Eye (tissue), 1 donor: ENCODE measurements around the gene ZMYND11.
A peak's percentile ranks its signal among the peaks of the same experiment; 100 is the strongest.

Experiments
- DNase-seq: peaks from one replicate; pipeline ENCODE4 v3.0.0-alpha.2; 2015

The ZMYND11 gene

DNA sequence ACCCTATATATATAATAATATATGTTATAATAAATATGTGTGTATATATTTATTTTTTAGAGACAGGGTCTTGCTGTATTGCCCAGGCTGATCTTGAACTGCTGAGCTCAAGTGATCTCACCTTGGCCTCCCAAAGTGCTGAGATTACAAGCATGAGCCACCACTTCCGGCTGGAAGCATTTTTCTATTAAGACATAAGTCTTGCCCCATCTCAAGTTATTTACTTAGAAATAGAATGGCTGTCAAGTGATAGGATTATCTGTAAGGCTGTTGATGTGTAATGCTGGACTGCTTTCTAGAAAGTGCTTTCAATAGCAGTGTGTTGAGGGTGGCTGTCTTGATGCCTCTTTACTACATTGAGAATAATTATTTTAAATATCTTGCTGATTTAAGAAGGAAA, 65.2 kb downstream of the ZMYND11 start:
- no peak for DNase-seq

DNA sequence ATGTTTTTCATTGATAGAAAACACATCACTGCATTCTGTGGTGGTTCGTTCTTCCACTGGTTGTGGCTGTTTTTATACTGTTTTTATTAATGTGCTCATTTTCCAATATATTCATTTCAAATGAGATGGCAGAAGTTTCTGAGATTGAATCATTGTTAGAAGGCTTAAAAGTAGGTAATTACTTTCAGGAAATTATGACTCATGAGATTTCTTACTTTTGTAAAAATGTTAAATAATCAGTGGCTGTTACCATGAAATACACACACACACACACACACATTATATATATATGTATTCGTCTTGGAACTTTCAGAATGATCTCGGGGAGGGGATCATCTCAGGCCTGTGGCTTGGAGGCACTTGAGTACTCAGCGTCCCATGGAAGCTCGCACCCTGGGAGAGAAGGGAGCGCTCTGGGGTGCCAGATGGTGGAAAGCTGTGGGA, 66.1 kb downstream of the ZMYND11 start:
- no peak for DNase-seq

DNA sequence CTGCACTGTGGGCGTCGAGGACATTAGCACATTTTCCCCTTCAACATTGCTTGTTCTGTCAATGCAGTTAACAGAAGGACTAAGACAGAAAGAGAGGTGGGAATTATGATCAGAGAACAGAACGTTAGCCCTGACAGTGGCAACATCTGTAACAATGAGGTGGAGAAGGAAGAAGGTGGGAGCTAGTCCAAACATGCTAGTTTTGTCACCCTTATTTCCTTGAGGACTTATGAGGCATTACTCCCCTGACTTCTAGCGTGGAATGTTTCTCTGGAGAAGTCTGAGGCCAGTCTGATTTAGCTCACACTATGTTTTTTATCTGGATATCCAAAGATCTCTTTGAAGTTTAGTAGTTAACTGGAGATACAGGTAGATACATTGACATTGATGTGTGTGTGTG, 73.4 kb downstream of the ZMYND11 start:
- DNase-seq, result no peak

DNA sequence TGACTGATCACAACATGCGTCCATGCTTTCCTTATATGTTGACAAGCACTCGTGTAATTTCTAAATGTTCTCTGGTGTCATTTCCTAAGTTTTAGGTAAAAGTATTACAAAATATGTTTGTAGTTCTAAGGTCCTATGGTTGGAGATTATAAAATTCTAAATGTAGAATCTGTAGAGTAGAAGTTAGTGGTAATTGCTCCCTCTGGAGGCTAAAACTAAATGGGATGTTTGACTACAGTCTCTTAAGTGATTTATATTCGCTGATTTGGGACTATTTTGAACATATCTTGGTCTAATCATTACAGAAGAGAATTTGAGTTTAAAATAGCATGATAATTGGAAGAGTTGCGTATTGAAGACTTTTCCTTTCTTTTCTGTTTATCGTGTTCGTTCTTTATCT, 74.1 kb downstream of the ZMYND11 start:
- DNase-seq, result no peak

DNA sequence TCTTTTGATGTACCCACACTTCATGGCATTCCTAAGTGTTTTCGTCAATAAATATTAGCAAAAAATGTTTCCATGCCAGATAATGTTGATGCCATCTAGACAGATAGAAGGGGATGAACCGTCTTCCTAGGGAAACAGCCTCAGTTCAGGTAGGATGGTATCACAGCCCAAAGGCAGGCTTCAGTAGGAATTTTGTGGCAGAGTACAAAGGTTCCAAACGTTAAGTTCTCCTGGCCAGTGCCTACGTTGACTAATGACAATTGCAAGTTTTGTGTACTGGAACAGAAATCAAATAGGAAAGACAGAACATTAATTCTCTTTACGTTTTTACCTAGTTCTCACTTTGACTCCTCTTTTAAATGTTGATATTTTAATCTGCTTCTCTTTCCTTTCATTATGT, 75.0 kb downstream of the ZMYND11 start:
- no peak for DNase-seq

DNA sequence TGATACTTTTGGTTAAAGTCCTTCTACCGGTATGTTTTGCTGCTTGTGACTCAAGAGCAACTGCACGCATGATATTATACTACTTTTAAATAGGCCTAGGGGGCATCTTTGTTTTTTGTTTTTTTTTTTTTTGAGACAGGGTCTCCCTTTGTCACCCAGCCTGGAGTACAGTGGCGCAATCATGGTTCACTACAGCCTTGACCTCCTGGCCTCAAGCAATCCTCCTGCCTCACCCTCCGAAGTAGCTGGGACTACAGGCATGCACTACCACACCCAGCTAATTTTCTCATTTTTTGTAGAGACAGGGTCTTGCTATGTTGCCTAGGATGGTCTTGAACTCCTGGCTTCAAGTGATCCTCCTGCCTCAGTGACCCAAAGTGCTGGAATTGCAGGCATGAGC, 80.2 kb downstream of the ZMYND11 start:
- DNase-seq, result no peak

DNA sequence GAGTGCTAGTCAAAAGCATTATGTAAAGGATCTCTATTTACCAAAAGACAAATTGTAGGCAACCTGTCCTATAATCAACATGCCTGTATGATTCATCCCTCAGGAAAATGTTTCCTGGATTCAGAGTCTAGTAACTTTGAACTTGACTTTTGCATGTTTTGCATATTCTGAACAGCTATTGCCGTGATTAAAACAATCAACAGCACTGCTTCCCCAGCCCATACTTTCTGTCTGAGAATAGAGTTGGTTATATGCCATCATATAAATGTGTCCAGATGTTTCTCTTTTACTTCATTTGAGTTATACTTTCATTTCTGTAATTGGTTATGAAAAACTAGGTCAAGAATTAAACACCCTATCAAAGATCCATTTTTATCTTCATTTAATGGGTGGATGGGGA, 83.5 kb downstream of the ZMYND11 start:
- DNase-seq, result no peak

DNA sequence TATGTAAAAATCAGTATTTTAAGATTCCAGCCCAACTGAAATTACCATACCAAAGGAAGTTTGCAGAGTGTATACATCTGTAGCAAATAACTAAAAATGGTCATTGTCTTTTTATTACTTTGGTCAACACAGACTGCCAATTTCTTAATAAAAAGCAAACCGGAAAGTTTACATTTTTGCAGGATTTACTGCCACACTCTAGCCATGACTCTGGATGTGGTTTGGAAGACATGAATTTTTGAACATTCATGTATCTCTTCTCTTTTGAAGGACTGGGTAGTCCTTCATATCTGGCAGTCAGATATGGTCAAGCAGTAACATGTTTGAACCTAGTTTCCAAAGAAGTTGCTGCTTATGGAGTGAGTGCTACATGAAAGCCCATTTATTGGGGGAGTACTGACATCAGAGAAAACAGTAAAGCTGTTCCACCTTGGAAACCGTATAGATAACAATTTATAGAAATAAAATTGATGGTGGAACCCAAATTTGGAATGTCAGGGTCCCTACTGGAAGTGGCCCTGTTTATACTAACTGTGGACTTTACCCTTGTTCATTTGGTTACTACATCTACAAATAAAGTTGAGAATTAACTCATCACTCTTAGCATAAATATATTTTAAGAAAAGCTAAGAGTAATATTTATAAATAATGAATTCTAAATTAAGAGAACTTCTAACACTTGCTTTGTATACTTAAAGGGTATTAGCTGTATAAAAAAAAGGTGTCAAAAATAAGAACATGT, 84.6 kb downstream of the ZMYND11 start:
- DNase-seq, result no peak

DNA sequence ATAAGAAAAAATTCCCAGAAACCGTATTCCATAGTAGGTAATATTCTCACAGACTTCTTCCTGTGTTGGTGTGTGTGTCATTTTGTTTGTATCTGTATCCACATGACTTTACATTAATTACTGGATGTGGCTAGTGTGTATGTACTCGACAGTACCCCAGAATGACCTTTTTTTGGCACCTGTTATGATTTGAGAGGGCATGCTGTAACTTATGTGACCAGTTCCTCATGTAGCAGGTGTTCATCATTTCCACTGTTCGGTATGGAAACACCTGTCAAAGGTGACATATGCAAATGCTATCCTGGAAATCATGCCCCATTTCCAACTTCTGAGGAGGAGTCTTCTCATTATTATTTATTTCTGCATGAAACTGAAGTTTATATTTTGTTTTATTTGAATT, 89.3 kb downstream of the ZMYND11 start:
- DNase-seq, result no peak

DNA sequence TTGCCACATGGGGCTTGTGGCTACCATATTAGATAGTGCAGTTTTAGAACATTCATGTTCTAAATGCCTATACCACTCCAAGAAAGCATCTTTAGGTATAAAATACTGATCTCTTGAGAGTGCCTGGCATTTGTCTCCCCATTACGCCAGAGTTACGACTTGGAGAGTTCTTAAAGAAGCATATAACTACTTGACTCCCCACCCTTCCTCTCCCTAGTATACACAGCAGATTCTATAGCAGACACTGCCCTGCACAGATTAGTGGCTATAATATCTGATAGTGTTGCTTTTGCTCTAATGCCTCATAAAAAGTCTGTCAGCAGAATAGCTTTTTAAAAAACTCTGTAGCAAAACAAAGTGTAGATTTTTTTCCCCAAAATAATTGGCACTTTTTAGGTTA, 90.8 kb downstream of the ZMYND11 start:
- DNase-seq, result no peak

DNA sequence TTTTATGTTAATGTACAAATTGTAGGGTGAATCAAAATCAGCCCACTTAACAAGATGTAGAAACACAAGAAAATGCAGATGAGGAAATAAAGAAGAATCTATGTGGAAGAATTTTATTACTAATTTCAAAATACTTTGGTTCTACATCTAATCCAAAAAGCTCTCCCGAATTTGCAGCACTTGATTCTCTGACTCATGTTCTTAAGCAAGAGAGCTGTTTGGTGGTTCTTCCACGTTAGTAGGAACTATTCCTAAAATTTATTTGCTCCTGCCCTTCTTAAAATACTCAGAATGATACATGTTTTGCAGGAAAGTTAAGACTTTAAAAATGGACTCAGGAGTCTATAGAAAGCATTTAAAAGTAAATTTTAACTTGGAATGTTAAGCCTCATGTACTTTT, 91.8 kb downstream of the ZMYND11 start:
- no peak for DNase-seq

DNA sequence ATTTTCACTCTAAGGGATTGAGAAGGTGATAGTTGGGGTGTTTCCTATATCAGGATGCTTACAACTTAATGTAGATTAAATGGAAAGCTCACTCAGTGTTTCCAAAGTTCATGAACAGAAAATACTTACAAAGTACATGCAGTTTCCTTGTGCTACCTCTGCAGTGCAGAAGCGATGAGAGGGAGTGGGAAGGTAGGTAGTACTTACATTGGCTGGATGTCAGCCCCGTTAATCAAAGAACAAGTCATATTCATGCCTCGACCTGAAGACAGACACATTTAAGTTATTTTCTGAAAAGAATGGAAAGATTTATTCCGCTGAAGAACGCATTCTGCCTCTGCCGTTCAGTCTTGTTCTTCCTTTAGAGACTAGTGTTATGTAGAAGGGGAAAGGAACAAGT, 93.1 kb downstream of the ZMYND11 start:
- DNase-seq, result no peak

DNA sequence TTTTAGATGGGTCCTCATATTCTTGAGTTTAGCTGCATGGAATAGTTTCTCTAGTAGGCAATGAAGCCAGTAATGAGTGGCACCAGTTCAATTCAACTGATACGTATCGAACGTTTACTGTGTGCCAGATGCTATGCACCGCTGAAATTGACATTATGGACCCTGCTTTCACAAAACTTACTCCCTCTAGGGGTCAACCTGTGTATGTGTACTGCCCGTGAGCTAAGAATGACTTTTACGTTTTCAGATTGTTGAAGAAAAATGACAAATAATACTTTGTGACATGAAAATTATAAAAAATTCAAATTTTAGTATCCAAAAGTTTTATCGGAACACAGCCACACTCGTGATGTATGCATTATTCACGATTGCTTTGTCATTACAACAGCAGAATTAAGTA, 95.5 kb downstream of the ZMYND11 start:
- no peak for DNase-seq

DNA sequence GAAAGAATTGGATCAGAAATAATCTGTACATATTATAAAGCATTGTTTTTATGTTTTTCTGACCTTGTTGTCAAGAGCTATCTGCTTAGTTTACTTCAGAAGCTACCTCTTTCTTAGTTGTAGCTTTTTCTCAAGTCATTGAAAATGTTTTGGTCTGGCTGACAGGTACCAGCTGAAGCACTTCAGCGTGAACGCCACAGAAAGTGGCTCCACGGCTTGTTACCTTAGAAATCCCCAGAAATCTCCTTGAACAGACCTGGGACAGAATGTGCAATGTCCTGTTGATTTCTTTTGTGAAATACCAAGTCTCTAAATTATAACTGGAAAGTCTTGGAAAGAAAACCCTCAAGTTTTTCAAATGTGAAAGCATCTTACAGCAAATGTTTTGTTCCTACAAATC, 96.8 kb downstream of the ZMYND11 start:
- no peak for DNase-seq

DNA sequence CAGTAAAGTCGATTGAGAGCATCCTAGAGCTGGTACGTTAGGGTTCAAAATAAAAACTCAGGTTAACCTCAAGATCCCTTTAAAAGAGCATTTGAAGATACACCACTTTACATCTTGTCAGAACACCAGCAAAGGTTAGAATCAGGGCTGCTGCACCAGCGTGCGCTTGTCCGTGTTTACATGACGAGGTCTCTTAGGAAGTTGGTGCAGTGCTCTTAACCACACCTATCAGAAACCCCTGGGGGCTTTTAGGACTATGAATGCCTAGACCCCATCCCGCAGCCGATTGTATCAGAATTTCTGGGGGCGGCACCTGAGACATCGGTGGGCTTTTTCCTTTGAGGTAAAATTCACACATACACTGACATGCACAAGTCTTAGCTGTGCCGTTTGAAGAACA, 97.6 kb downstream of the ZMYND11 start:
- DNase-seq, result no peak

DNA sequence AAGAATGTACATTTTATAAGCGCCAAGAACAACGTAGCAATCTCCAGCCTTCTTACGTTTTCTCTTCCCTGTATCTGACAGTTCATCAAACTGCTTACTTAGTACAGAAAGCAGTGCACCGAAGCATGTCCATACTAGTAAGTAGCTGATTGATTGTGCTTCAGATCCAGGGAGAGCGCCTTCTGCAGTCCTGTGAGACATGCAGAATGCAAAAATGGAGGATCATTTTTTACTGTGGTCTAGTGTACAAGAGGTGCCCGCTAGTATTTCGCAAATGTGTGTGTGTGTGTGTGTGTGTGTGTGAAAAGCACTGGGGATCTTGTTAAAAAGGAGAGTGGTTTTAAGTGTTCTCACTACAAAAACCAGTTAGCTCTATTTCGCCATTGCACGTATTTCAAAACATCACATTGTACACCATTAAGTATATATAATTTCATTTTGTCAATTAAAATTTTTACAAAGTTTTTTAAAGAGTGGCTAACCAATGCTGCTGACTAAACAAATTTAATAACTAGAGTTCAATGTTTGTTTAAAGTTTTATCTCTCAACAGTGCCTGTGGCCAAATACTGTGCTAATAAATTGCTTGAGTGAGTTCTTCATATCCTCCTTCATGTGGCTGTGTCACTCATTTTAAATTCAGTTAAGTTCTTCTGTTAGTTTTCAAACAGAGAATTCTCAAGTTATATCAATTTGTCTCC, 99.6 kb downstream of the ZMYND11 start:
- peak; percentile 42 for DNase-seq

DNA sequence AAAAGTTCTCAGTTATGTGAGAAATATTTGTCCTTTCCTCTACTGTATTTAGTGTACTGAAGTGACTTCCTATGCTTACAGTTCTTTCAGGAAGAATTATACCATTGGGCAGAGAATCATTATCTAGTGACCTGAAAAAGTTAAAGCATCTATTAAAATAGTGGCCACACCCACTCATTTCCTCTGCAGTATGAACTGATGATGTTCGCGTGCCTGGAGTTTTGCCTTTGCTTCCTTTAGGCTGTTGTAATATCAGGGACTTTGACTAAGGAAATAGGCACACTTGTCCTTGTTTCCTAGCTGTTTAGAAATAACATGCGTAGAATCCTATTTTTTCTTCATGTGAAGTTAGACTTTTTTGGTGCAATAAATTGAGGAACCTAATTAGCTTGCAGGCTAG, 100.7 kb downstream of the ZMYND11 start:
- no peak for DNase-seq

DNA sequence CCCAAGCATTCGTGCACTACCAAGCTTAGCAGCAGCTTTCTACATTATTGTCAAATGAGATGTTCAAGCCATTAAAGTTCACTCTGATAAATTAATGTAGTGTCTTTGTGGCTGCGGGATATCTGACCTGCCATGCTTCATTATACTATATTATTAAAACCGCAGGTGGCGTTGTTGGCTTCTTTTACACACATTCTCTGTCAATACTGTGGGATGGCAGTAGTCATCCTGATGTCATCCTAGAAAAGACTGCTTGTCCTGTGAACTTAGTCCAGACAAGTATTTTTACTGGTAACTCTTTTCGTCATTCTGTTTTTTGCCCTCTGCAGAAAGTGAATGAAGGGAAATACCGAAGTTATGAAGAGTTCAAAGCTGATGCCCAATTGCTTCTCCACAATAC, 103.9 kb downstream of the ZMYND11 start:
- DNase-seq, result no peak

DNA sequence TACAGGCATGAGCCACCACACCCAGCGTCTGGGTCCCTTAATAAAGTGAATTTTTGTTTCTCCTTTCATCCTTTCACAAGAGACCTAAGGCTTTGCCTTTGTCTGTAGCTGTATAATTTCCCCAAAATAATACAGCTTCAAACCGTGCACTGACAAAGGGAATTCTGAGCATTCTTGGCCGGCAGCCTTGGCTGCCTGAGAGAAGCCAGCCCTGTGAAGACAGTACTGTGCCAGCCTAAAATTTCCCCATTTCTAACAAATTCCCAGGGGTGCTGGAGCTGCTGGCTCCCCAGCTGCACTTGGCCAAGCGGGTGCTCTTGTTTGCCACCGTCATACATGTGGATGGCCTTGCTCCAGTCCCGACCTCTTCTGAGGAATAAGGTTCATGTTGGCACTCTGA, 106.2 kb downstream of the ZMYND11 start:
- DNase-seq, result no peak

DNA sequence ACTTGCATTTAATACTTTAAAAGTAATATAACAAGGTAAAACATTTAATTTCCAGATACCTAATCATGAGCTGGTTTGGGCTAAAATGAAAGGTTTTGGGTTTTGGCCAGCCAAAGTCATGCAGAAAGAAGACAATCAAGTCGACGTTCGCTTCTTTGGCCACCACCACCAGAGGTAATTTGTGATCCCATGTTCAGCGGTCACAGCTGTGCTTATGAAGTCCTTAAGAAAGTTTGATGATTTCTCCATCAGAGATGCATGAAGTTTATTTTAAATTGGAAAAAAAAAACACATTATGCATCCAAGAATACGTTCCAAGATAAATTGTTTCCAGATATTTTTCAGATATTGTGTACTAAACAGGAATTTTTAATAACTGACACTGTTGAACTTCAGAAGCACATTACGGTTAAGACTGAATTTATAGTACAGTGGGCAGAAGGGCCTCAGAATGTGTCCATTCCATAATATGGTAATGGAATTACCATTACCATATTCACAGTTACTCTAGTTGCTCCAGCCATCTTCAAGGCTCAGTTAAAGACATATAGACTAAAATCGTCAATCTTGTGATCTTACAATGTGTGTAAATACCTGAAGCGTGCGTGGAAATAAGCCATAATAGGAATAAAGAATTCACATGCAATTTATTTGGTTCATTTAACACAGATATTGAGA, 106.8 kb downstream of the ZMYND11 start:
- DNase-seq, result no peak

DNA sequence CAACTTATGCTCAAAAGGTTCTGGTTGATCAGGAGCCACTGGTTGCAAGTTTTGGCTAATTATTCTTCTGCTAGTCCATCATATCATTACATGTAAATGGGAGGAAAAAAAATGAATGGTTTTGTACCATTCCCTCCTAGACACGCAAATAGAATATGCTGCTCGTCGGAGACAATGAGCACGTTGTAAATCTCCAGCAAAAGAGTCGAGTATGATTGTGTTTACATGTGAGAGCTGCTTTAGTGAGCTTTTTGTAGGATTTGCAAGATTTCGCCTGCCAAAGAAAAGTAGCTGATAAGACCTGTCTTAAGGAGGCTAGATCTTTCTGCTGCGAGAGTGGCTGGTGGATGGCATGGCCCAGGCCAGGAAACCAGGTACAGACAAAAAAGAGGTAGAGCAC, 109.0 kb downstream of the ZMYND11 start:
- DNase-seq, result no peak

DNA sequence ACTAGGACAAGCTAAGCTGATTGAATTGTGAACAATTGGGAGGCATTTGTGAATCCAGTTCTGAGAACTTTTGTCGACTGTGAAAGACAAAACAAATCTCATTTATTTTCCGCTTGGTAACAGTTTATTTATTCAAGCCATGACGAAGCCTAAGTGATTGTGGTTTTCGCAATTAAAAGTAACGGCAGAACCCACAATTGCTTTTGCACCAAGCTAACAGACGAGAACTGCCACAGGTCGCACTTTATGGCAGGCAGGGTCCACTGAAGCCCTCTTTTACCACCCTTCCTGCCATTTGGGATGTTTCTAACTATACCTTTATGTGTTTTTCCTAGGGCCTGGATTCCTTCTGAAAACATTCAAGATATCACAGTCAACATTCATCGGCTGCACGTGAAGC, 111.2 kb downstream of the ZMYND11 start:
- no peak for DNase-seq

DNA sequence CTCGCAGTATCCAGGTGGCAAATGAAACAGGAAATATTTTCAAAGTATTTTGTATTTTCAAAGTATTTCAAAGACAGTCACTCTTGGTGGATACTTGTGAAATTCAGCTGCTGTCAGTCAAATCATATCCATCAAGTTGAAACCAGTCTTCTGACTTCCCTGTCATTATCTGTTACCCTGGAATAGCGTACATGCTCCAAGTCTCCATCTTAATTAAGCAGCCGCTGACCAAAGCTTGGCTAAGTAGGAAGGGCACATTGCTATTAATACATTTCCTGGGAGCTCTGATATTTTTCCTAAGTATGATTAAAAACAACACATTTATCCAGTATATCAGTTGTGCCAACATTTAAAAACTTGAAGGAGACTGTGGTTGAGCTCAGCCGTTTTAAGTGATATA, 112.2 kb downstream of the ZMYND11 start:
- DNase-seq, result no peak

DNA sequence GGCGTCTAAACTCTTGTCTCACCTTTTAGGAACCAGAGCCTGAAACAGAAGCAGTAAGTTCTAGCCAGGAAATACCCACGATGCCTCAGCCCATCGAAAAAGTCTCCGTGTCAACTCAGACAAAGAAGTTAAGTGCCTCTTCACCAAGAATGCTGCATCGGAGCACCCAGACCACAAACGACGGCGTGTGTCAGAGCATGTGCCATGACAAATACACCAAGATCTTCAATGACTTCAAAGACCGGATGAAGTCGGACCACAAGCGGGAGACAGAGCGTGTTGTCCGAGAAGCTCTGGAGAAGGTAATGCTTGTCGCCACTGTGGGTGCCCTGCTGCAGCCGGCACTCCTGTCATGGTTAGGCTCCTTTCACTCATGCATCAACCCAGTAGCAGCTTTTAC, 113.1 kb downstream of the ZMYND11 start:
- no peak for DNase-seq
